ENCODE results near the gene UNK. TPM values are rescaled to one million over a fixed set of nuclear protein-coding genes. Genes with fewer than 3 reads are reported as not detected.
A peak's percentile ranks its signal among the peaks of the same experiment; 100 is the strongest.

The UNK gene
- total and polyA plus RNA-seq, 2 of the 13 experiments (the other 11 are each of a cell fraction or from before 2014, with no cell fraction given) = 31.6 to 33.0 TPM

- TF ChIP-seq ZNF572 (CRISPR knock-in tag; IDR thresholded peaks at IDR 0.05) (peak; percentile 67; the same call in 1 of the 2 replicates), ZNF501 (CRISPR knock-in tag; IDR thresholded peaks at IDR 0.05) (peak; percentile 10; the same call in 1 of the 2 replicates), PHF5A (CRISPR knock-in tag; IDR thresholded peaks at IDR 0.05; ENCODE audit: low read depth, unreplicated experiment) (no peak), ZNF644 (CRISPR knock-in tag; IDR thresholded peaks at IDR 0.05; ENCODE audit: low read depth) (no peak), REL (CRISPR knock-in tag; conservative IDR thresholded peaks at IDR 0.05) (no peak), ZNF24 (IDR thresholded peaks at IDR 0.05) (peak; percentile 75), SNAPC4 (CRISPR knock-in tag; IDR thresholded peaks at IDR 0.05) (0 out of 2 replicates have a peak, but pooled peaks have one; percentile 6), NFYB (CRISPR knock-in tag; IDR thresholded peaks at IDR 0.05) (no peak)
These were observed 89.1 kb downstream of the UNK start (continued) for GRCh38 chr17:75873587-75874322.

Measured in HepG2 (cell line).